Neutrophil (primary cell): ENCODE measurements around the gene DGCR2.

Source experiments
- H3K27ac ChIP-seq: fragments of 200-600 bp; sonication (generic); 2 replicates; pipeline ENCODE4 v1.5.1; 2016; ENCODE audit warnings: mild to moderate bottlenecking, moderate library complexity
- H3K27me3 ChIP-seq: fragments of 200-600 bp; sonication (generic); 2 replicates; pipeline ENCODE4 v1.6.0; 2016; ENCODE audit warnings: mild to moderate bottlenecking
- H3K36me3 ChIP-seq: fragments of 200-600 bp; sonication (generic); 2 replicates; pipeline ENCODE4 v1.5.1; 2017
- H3K4me1 ChIP-seq, 2 experiments: fragments of 200-600 bp in 1 of 2; sonication (generic) in 1 of 2; 1 replicate in 1 of 2; 2 replicates in 1 of 2; pipeline versions ENCODE4 v1.5.1 to v1.6.1; 2013 to 2016; ENCODE audit warnings: low read depth in 1 of 2, low read length in 1 of 2, mild to moderate bottlenecking in 1 of 2, moderate library complexity in 1 of 2; ENCODE audit not compliant: control insufficient read depth in 1 of 2, insufficient read depth in 1 of 2
- H3K4me3 ChIP-seq, 2 experiments: fragments of 200-600 bp in 1 of 2; sonication (generic) in 1 of 2; 1 replicate in 1 of 2; 2 replicates in 1 of 2; pipeline ENCODE4 v1.5.1; 2013 to 2016; ENCODE audit warnings: low read depth in 1 of 2, low read length in 1 of 2, mild to moderate bottlenecking in 1 of 2, moderate library complexity in 1 of 2
- H3K9me3 ChIP-seq: fragments of 200-600 bp; sonication (generic); 2 replicates; pipeline ENCODE4 v1.5.1; 2016
- CTCF ChIP-seq: fragments of 200-600 bp; sonication (generic); IDR thresholded peaks from 2 replicates; pipeline ENCODE4 v1.5.1; 2016; ENCODE audit warnings: antibody characterized with exemption

Gene DGCR2

GRCh38 chr22:19122752-19123492 is 710 bp upstream of the DGCR2 start:
- peaks cover 12% of the 10 kb centered on the region for H3K36me3 ChIP-seq
- peak overlapping the region; percentile 93 to 94 for H3K4me3 ChIP-seq
- peak overlapping the region; percentile 92 for H3K27ac ChIP-seq
- TF ChIP-seq CTCF, result no peak
- no peaks in the 10 kb centered on the region for H3K9me3 ChIP-seq
- H3K4me1 ChIP-seq, result peaks cover 42 to 44% of the 10 kb centered on the region in 2 experiments
- no peaks in the 10 kb centered on the region for H3K27me3 ChIP-seq

DNA sequence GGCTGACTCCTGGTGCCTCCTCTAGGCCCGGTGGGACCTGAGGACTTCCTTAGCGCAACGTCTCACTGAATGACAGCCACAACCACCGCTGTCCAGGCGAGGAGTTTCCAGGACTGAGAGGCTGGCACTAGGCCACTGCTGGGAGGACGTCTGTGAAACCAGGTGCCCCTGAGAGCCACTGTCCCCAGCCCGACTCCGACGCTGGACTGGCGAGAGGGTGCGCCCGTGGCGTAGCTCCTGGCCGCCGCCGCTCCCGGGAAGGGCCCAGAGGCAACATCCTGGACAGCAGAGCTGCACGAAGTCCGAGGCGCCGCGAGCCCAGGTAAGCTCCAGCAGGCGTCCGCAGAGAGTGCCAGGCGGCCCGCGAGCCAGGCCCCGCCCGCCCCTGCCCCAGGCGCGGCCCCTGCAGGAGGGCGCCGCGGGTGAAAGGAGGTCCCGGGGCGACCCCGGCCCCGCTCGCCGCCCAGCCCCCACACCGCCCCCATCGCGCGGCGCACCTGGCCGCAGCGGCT is 525 bp downstream of the DGCR2 start:
- peaks cover 55 to 56% of the 10 kb centered on the region in 2 experiments for H3K4me1 ChIP-seq
- no peaks in the 10 kb centered on the region for H3K9me3 ChIP-seq
- H3K36me3 ChIP-seq, result peaks cover 12% of the 10 kb centered on the region
- no peak for TF ChIP-seq CTCF
- peak overlapping the region; percentile 92 for H3K27ac ChIP-seq
- no peaks in the 10 kb centered on the region for H3K27me3 ChIP-seq
- H3K4me3 ChIP-seq, result peak overlapping the region; percentile 93 to 94

DNA sequence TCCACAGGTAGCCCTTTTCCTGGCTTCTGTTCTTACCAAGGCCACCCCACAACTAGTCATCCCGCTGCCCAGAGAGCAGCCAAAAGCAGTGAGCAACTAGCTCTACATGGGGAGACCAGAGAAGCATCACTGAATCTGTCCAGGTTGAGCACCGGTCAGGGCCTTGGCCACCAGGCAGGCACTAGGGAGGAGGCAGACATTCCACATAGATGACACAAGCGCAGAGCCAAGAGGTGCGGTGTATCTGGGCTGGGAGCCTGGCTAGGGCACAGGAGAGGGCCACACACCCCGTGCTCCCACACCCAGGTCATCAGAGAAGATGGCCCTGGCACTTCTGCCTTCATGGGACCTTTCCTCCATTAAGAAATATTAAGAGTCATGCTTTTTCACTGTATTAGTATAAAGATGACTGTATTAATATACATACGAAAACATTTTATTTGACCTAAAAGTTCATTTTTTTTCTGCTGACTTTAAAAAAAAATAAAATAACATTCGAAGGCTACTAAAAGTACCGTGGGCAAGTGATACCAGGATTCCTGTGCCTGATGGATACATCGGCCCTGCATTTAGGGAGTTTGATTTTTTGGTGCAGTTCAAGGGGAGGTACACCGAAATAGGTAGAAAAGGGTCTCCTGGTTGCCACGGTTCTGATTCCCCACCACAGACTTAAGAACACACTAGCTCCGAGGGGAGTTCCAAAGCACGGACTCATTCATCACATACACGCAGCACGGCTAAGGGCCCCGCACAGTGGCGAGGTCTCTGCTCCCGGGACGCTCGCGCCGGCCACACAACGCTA is 1.2 kb downstream of the DGCR2 start:
- Histone ChIP-seq H3K4me3 (peak overlapping the region; percentile 93 to 94), H3K36me3 (peaks cover 12% of the 10 kb centered on the region), H3K27me3 (no peaks in the 10 kb centered on the region), H3K27ac (peak overlapping the region; percentile 92), H3K4me1 (peaks cover 61 to 63% of the 10 kb centered on the region in 2 experiments), H3K9me3 (no peaks in the 10 kb centered on the region)
- TF ChIP-seq CTCF, result no peak

DNA sequence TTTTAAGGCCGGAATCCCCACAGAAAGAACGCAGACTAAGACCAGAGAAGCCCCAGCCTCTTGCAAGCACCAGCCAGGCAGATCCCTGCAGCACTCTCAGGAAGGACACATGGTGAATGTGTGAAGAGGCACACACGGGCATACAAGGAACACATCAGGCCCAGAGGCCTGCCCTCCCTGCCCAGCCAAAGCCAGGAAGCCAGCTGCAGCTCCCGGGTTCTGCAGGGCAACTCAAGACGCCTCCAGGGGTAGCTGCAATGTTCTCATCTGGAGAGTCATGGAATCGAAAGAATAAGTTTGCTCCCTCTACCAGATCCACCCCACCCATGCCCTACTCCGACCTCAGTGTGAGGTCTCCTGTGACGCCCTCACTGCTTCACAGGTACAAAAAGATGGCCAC is 2.3 kb downstream of the DGCR2 start:
- H3K4me1 ChIP-seq, result peaks cover 66 to 74% of the 10 kb centered on the region in 2 experiments
- no peaks in the 10 kb centered on the region for H3K9me3 ChIP-seq
- peak overlapping the region; percentile 92 for H3K27ac ChIP-seq

More for the DNA sequence above, 2.3 kb downstream of the DGCR2 start:
- Histone ChIP-seq H3K4me3 (peak overlapping the region; percentile 93 to 94), H3K27me3 (no peaks in the 10 kb centered on the region), H3K36me3 (peaks cover 12% of the 10 kb centered on the region)
- no peak for TF ChIP-seq CTCF
